H1 (cell line): Measurements from ENCODE around the gene POU2F1. TPM values are rescaled to one million over a fixed set of nuclear protein-coding genes. Genes with fewer than 3 reads are reported as not detected.

Source experiments
- BRCA1 ChIP-seq: IDR thresholded peaks from 2 replicates; pipeline ENCODE4 v1.6.1; 2012; ENCODE audit warnings: low read depth, low read length, improper control_type of control experiment
- CHD7 ChIP-seq: fragments of 300-600 bp; sonication (generic); IDR thresholded peaks from 2 replicates; pipeline ENCODE4 v1.7.1; 2012; ENCODE audit warnings: low read length, moderate library complexity, mild to moderate bottlenecking, inconsistent platforms; ENCODE audit not compliant: insufficient replicate concordance
- E2F6 ChIP-seq: IDR thresholded peaks from 2 replicates; pipeline ENCODE4 v1.6.1; 2012; ENCODE audit warnings: inconsistent platforms
- EGR1 ChIP-seq: IDR thresholded peaks from 2 replicates; pipeline ENCODE4 v1.6.1; 2011; ENCODE audit warnings: low read depth, low read length, borderline replicate concordance
- HDAC2 ChIP-seq, 2 experiments: fragments of 300-600 bp in 1 of 2; sonication (generic) in 1 of 2; IDR thresholded peaks; 2 replicates each; pipeline ENCODE4 v1.6.1; 2011 to 2012; ENCODE audit warnings: low read depth in 2 of 2, low read length in 2 of 2, mild to moderate bottlenecking in 2 of 2, moderate library complexity in 2 of 2, borderline replicate concordance in 1 of 2, inconsistent platforms in 1 of 2
- RAD21 ChIP-seq, 2 experiments: IDR thresholded peaks in 1 of 2; conservative IDR thresholded peaks in 1 of 2; 2 replicates each; pipeline ENCODE4 v1.6.1; 2011; ENCODE audit warnings: low read depth in 2 of 2, low read length in 2 of 2, improper control_type of control experiment in 1 of 2, inconsistent platforms in 1 of 2, mild to moderate bottlenecking in 1 of 2, moderate library complexity in 1 of 2
- RFX5 ChIP-seq: IDR thresholded peaks from 2 replicates; pipeline ENCODE4 v1.6.1; 2011; ENCODE audit warnings: low read depth, low read length, improper control_type of control experiment, borderline replicate concordance
- SRF ChIP-seq: IDR thresholded peaks from 2 replicates; pipeline ENCODE4 v1.6.1; 2011; ENCODE audit warnings: mild to moderate bottlenecking, low read depth, low read length, moderate library complexity
- polyA plus RNA-seq, 7 experiments: library from polyadenylated mRNA; depleted of rRNA in 3 of 7; stranded (reverse) in 5 of 7; unstranded in 2 of 7; fragments of >200 nt in 5 of 7; fragments of 200-250 nt in 2 of 7; gene quantifications; 1 replicate in 5 of 7; 2 replicates in 1 of 7; 4 replicates in 1 of 7; pipeline versions ENCODE4 v1.2.1 to v1.2.3, GENCODE V29; 2011 to 2013; ENCODE audit warnings: missing spikeins in 2 of 7, mixed read lengths in 2 of 7
- total RNA-seq: library from RNA; stranded (reverse); fragmentation: NEBNext Ultra II Directional; extraction: Animal tissue kit (Norgen Biotek cat#: 25700); gene quantifications from 2 replicates; pipeline ENCODE4 v1.2.1, GENCODE V29; 2021

POU2F1 gene
- total and polyA plus RNA-seq, 2 of the 8 experiments (the other 6 are each of a cell fraction or from before 2014, with no cell fraction given), result 37.0 to 57.2 TPM

GRCh38 chr1:167175901-167176300, 44.8 kb upstream of the POU2F1 start (continued):
- TF ChIP-seq CHD7 (no peak), BRCA1 (no peak), E2F6 (no peak), HDAC2 (IDR thresholded peaks at IDR 0.05; ENCODE audit: borderline replicate concordance in 1 of 2, low read depth in 2 of 2, low read length in 2 of 2) (no peak), EGR1 (no peak), RAD21 (IDR thresholded peaks at IDR 0.05 in 1 of 2, conservative IDR thresholded peaks at IDR 0.05 in 1 of 2; ENCODE audit: low read depth in 2 of 2, low read length in 2 of 2) (no peak), RFX5 (no peak), SRF (no peak)
